GM21367 (cell line): ENCODE results near the gene GALNT18.

ENCODE experiments used
- ATAC-seq: cut with Tn5 transposase; IDR thresholded peaks from one replicate; pipeline ENCODE4 v1.9.1; 2021; ENCODE audit not compliant: unreplicated experiment

GALNT18 gene

GRCh38 chr11:11588891-11589290, 32.9 kb downstream of the GALNT18 start:
- ATAC-seq: no peak

- no peak for ATAC-seq
Observed at GRCh38 chr11:11588243-11588642, 33.6 kb downstream of the GALNT18 start.

GRCh38 chr11:11587122-11587521, 34.7 kb downstream of the GALNT18 start:
- ATAC-seq: no peak

- ATAC-seq: no peak
Observed at GRCh38 chr11:11586465-11586864, 35.3 kb downstream of the GALNT18 start.

DNA sequence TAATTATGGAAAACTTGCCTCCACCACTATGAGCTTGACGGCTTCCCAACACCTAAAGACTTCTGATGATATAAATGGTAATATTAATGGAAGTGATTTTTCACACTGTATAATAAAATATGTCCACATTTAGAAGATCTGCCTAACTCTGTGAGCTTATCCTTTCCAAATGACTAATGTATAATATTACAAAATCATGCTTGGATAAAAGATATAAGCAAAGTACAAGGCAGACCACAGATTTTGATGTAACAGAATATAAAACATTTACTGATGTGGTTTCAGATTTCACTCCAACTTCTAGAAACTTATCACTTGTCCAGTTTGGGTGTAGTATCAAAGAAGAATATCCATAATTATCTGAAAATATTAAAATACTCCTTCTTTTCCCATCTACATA, 36.9 kb downstream of the GALNT18 start:
- no peak for ATAC-seq

DNA sequence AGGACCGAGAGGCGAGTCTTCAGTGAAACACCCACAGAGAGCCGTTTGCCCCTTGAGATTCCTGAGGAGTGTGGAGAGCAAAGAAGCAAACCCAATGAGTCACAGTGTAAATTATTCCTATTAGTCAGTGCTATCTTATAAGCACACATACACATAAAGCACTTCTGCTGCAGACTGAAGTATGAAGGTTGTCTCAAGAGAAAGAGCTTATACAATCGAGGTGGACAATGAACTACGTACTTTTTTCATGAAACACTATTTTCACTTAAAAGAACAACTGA, 37.3 kb downstream of the GALNT18 start:
- no peak for ATAC-seq

DNA sequence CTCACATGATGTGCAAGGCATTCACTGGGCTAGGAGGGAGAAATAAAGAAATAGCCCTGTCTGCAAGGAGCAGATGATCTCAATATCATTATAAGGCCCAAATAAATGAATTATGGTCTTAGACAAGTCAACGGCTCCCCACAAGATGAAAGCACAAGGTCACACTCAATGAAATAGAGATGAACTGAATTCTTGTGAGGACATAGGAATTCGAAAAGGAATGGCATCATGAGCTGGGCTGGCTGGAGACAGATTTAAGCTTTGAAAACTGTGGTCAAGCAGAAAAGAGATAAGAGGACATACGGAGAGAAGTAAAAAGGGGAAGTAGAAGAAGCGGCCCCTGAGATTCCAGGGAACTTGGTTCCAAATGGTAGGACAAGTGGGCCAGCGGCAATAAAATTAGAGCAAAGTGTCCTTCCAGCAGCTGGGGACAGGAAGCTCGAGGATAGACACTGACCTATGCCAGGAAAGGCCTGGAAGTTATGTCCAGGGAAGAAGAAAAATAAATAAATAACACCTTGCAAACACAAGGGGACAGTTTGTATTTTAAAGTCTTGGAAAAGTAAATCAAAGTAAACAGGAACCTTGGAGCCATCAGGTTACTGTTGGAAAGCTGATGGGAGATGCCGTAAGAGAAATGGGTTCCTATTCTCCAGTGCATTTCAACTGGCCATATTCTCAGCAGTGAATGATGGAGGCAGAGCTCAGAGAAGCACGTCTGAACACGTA, 37.8 kb downstream of the GALNT18 start:
- no peak for ATAC-seq

DNA sequence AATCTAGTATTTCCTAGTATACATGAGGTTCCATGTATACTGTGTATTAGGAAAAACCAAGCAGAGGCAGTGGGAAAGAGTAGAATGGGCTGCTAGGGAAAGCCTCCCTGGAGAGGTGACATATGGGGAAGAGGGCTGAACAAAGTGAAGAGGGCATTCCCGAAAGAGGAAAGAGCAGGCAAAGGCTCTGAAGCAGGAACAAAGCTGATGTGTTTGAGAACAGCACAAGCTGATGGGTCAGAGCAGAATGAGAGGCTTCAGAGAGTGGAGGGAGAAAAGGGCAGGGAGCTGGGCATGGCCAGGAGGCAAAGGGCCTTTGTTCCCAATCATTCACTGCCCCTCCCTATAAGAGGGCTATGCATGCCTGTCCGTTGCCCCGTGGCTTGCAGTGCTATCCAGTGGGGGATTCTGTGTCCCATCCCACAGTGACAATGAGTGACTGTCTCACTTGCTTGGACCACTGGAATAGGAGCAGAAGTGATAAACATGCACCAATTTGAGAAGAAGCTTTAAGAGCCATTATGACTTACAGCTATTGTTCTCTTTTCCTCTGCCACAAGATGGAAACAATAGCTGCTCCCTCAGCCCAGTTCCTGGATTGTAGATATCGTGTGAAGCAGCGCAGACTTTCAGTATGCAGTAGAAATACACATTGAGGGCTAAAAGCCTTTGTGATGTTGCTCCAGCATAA, 39.6 kb downstream of the GALNT18 start:
- no peak for ATAC-seq

DNA sequence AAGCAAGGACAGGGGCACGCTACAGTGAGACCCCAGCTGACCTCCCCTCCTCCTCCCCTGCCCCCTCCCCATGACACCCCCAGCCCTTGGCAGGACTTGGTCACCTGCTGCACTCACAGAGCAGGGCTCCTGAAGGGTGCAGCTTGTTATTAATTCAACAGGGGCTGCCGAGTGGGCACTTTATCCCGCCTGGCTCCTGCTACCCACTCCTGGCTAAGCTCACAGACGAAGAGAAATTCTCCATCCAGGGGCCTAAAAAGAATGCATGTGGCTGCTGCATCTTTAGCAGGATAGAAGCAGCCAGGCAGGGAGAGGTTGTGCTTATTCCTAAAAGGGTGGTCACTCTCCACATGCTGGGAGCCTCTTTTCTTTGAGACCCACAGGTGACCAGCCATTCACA, 40.3 kb downstream of the GALNT18 start:
- ATAC-seq: no peak

- ATAC-seq: no peak
Observed at GRCh38 chr11:11580841-11581411, 40.9 kb downstream of the GALNT18 start.

- no peak for ATAC-seq
Observed at GRCh38 chr11:11580012-11580411, 41.8 kb downstream of the GALNT18 start.

DNA sequence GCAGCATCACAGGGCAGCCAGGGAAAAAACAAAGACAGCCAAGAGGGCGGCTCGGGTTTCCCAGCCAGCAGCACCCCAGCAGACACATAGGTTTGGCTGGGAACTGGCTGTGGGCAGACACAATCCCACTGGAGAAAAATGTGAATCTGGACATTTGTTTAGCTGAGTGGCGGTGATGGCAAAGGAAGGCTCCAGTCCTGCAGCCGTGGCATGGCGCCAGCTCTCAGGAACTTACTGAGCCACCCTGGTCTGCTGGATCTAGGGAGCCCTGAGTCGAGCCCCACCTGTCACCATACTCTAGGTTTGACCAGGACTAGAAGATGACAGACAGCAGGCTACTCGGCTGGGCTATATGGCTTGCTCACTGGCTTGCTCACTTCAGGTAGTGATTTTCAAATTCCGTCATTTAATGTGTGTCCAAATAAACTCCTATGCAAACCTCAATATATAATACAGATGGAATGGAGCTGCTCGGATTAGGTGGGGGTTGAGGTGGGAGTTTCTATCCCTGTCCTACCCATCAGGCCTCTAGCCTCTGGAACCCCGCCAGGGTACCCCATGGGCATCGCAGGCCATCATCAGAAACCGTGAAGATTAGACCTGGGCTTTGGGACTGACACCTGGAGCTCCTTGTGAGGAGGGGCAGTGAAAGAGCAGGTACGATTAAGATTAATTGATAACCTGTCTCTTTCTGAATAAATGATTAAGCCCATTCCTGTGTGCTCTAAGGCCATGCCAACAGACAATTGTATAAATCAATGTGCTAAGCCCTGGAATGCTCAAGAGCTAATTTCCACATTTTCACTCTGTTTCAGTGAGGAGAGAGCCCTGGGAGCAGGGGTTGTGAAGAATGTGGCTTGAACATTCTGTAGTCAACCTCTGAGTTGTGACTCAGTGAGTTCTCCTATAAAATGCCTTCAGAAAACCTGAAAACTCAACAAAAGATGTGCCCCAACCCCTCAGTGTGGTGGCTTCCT, 42.5 kb downstream of the GALNT18 start:
- no peak for ATAC-seq

- no peak for ATAC-seq
Observed at GRCh38 chr11:11577932-11578911, 43.6 kb downstream of the GALNT18 start.

GRCh38 chr11:11577251-11577855, 44.5 kb downstream of the GALNT18 start:
- no peak for ATAC-seq

DNA sequence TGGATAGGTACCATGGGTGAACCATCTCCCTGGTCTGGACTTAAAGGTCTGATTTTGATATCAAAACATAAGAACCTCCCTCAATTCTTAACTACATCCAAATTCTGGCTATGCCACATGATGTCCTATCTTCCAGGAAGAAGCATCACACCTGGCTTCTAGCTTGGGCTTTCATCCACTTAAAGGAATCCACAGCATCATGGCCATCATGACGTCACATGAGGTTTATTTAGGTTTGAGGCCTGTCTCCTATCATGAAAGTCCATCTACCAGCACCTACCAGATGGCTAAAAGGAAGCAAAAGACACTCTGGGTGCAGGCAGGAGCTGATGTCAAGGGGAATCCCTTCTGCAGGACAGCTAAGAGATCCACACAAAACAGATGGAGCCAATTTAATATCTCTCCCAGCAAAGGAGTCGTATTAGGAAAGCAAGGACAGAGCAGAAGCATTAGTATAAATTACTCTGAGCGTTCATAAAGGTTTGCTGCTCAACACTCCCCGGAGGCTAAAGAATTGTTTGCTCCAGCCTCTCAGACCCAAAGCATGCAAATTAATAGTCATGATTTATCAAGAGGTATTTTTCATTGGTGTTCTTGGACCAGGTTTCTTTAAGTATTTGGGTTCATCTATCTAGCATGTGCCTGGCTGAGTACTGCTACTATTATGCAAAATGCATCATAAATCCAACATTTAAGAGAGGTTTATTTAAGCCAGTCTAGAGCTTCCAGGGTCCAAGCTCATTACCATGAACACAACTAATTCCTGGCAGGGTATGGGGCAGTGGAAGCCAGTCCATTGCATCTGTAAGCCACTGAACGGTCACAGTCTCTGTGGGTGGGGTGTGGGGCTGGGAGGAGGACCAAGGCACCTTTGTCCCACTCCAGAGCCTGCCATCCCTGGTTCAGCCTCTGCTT, 47.2 kb downstream of the GALNT18 start:
- no peak for ATAC-seq

- no peak for ATAC-seq
Observed at GRCh38 chr11:11572386-11572785, 49.4 kb downstream of the GALNT18 start.

- ATAC-seq: no peak
Observed at GRCh38 chr11:11571893-11572292, 49.9 kb downstream of the GALNT18 start.

DNA sequence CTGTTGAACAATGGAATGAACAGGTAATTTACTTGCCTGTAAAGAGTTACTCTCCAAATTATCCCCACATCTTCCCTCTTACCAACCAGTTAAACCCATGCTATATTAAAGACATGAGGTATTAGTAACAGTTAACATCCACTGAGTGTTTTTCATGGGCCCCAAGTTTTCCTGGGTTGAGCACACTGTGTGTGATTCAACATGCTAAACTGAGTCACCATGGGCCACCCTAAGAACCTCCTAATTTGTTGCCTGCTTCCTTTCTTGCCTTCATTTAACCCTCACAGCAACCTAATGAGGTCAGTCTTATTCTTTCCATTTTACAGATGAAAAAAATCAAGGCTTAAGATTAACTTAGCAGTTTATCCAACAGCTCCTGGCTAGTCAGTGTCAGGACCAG, 51.0 kb downstream of the GALNT18 start:
- no peak for ATAC-seq
